ENCODE data around the gene MFSD11. TPM values are rescaled to one million over a fixed set of nuclear protein-coding genes. Genes with fewer than 3 reads are reported as not detected.
"Not testable (repeated sequence)": the region's sequence is repeated elsewhere in the genome, so short reads cannot be mapped to it uniquely, and the experiment has no call there.

The MFSD11 gene
- total RNA-seq, 2 experiments from 2014 or later, result 10.3 to 15.1 TPM

DNA sequence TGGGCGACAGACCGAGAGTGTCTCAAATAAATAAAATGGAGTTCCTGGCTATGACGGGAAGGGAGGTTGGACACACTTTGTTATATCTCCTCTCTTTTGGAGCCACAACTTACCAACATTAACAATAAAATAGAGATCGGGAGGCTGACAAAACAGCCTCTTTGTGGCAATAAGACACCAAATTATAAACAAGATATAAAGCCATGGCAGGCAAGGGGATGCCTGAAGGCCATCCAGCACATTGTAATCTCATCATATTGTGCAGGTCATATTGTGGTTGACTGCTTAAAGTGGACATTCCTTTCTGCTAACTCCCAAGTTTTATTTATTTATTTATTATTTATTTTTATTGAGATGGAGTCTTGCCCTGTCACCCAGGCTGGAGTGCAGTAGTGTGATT, 70.4 kb downstream of the MFSD11 start:
- Mint-ChIP-seq H3K9me3 (ENCODE audit: low read depth) (no peaks in the 10 kb centered on the region), H3K36me3 (ENCODE audit: low read depth) (no peaks in the 10 kb centered on the region), H3K4me1 (no peaks in the 10 kb centered on the region), H3K4me3 (no peak overlapping the region), H3K27me3 (no peaks in the 10 kb centered on the region), H3K27ac (no peak overlapping the region)
- POLR2A ChIA-PET, result no interaction called here
- CTCF ChIA-PET, result interaction anchor here (1.0 kb wide), 1 partner anchor 8 kb away, joined by 3 read pairs; no protein-coding TSS in a partner anchor
- ATAC-seq (no peak), DNase-seq (no peak)
- intact Hi-C loops (cut with DNase I, micrococcal nuclease), result no loop called here

DNA sequence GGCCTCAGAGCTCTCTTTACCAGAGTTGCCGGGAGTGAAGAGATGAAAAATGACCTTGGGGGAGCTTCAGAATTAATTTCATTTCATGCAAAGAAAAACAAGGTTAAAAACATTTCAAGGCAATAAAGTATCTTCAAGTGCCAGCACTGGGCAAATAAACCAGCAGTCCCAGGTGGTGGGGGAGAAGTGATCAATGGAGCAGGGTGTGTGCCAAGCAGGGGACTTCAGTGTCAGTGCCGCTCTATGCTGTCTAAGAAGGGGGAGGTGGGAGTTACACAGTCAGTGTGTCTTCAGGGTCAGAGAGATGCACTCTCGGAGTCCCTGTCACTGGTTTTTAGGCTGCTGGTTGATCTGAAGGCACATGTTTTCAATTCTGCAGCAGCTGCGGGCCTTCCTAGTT, 73.0 kb downstream of the MFSD11 start:
- CTCF ChIA-PET, result interaction anchor here (0.7 kb wide), 1 partner anchor 258 kb away, joined by 3 read pairs; no protein-coding TSS in a partner anchor
- ATAC-seq, result no peak
- intact Hi-C loops (cut with DNase I, micrococcal nuclease), result no loop called here
- POLR2A ChIA-PET, result interaction anchor here (0.6 kb wide), 1 partner anchor 158 kb away, joined by 3 read pairs; no protein-coding TSS in a partner anchor
- H3K27ac Mint-ChIP-seq, result no peak overlapping the region
- no peaks in the 10 kb centered on the region for H3K4me1 Mint-ChIP-seq
- no peak for DNase-seq
- no peaks in the 10 kb centered on the region for H3K36me3 Mint-ChIP-seq (ENCODE audit: low read depth)
- no peak overlapping the region for H3K4me3 Mint-ChIP-seq
- H3K9me3 Mint-ChIP-seq (ENCODE audit: low read depth), result no peaks in the 10 kb centered on the region
- H3K27me3 Mint-ChIP-seq, result no peaks in the 10 kb centered on the region

DNA sequence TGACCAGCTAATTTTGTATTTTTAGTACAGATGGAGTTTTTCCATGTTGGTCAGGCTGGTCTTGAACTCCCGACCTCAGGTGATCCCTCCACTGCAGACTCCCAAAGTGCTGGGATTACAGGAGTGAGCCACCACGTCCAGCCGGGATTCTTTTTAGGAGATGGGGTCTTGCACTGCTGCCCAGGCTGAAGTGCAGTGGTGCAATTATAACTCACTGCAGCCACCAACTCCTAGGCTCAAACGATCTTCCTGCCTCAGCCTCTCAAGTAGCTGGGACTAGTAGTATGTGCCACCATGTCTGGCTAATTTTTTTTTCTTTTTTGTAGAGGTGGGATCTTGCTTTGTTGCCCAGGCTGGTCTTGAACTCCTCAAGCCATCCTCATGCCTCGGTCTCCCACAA, 73.9 kb downstream of the MFSD11 start:
- Mint-ChIP-seq H3K4me1 (peaks cover 6% of the 10 kb centered on the region), H3K36me3 (ENCODE audit: low read depth) (no peaks in the 10 kb centered on the region), H3K9me3 (ENCODE audit: low read depth) (no peaks in the 10 kb centered on the region), H3K4me3 (no peak overlapping the region), H3K27me3 (no peaks in the 10 kb centered on the region), H3K27ac (no peak overlapping the region)
- DNase-seq (no peak), ATAC-seq (no peak)
- intact Hi-C loops (cut with DNase I, micrococcal nuclease), result no loop called here
- ChIA-PET POLR2A (interaction anchor here (0.6 to 0.7 kb wide), 2 partner anchors 33 to 157 kb away, joined by 3 to 4 read pairs; no protein-coding TSS in a partner anchor), CTCF (interaction anchor here (0.6 kb wide), 1 partner anchor 431 kb away, joined by 3 read pairs; no protein-coding TSS in a partner anchor)

DNA sequence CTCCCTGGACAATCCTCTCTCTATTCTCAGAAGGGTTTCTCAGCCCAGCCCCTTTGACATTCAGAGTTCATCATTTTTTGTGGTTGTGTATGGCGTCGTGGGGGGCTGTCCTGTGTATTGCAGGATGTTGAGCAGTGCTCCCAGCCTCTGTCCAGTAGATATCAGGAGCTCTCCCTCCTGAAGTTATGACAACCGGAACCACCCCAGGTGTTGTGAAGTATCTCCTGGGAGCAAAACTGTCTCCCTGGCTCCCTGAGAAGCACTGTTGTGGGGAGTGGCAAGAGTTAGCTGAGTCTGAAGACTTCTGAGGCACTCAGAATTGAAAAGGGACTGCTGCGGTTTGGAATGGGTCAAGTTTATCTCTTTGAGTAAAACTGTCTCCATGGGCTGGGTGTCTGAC, 74.3 kb downstream of the MFSD11 start:
- DNase-seq, result no peak
- ChIA-PET POLR2A (interaction anchor here (0.7 kb wide), 1 partner anchor 32 kb away, joined by 4 read pairs; no protein-coding TSS in a partner anchor), CTCF (no interaction called here)
- Mint-ChIP-seq H3K4me1 (peaks cover 7% of the 10 kb centered on the region), H3K27ac (no peak overlapping the region), H3K27me3 (no peaks in the 10 kb centered on the region), H3K9me3 (ENCODE audit: low read depth) (no peaks in the 10 kb centered on the region), H3K4me3 (no peak overlapping the region), H3K36me3 (ENCODE audit: low read depth) (no peaks in the 10 kb centered on the region)
- intact Hi-C loops (cut with DNase I, micrococcal nuclease), result no loop called here
- no peak for ATAC-seq

DNA sequence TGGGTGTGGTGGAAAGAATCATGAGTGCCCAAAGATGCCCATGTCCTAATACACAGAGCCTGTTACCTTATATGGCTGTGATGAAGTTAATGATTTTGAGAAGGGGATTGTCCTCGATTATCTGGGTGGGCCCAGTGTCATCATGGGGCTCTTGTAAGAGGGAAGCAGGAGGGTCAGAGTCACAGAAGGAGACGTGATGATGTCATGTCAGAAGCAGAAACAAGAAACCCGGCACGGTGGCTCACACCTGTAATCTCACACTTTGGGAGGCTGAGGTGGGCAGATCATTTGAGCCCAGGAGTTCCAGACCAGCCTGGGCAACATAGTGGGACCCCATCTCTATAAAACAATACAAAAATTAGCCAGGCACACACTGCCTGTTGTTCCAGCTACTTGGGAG, 75.0 kb downstream of the MFSD11 start:
- H3K36me3 Mint-ChIP-seq (ENCODE audit: low read depth), result no peaks in the 10 kb centered on the region
- H3K27me3 Mint-ChIP-seq, result no peaks in the 10 kb centered on the region
- no peak overlapping the region for H3K27ac Mint-ChIP-seq
- no peak overlapping the region for H3K4me3 Mint-ChIP-seq
- DNase-seq (no peak), ATAC-seq (no peak)
- no peaks in the 10 kb centered on the region for H3K9me3 Mint-ChIP-seq (ENCODE audit: low read depth)
- ChIA-PET CTCF (no interaction called here), POLR2A (no interaction called here)
- intact Hi-C loops (cut with DNase I, micrococcal nuclease), result no loop called here
- H3K4me1 Mint-ChIP-seq, result peaks cover 7% of the 10 kb centered on the region

DNA sequence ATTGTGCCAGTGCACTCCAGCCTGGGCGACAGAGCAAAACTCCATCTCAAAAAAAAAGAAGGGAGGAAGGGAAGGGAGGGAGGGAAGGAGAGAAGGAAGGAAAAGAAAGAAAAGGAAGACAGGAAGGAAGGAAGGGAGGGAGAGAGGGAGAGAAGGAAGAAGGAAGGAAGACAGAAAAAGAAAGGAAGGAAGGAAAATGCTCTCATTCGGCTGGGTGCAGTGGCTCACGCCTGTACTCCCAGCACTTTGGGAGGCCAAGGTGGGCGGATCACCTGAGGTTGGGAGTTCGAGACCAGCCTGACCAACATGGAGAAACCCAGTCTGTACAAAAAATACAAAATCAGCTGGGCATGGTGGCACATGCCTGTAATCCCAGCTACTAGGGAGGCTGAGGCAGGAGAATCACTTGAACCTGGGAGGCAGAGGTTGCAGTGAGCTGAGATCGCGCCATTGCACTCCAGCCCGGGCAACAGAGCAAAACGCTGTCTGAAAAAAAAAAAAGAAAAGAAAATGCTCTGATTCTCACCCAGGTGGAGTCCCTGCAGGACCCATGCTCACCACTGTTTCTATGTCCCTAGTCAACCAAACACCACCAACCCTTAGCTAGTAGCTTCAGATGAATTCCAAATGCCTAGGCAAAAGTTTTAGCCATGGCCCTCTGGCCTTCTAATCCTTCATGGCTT, 78.1 kb downstream of the MFSD11 start:
- not testable (repeated sequence) for H3K4me3 Mint-ChIP-seq; H3K27me3 Mint-ChIP-seq; H3K9me3 Mint-ChIP-seq (ENCODE audit: low read depth); H3K36me3 Mint-ChIP-seq (ENCODE audit: low read depth); DNase-seq; H3K4me1 Mint-ChIP-seq; H3K27ac Mint-ChIP-seq
- intact Hi-C loops (cut with DNase I, micrococcal nuclease), result loop anchor here in 1 of 2 experiments (5.0 kb wide), 1 partner anchor 241 kb away; no protein-coding TSS in a partner anchor
- ChIA-PET CTCF (interaction anchor here (0.6 to 1.5 kb wide), 6 partner anchors 8 to 271 kb away, joined by 3 to 4 read pairs (median 4); no protein-coding TSS in a partner anchor), POLR2A (interaction anchor here (0.6 kb wide), 1 partner anchor 454 kb away, joined by 4 read pairs; no protein-coding TSS in a partner anchor)
- peak; percentile 65 for ATAC-seq

DNA sequence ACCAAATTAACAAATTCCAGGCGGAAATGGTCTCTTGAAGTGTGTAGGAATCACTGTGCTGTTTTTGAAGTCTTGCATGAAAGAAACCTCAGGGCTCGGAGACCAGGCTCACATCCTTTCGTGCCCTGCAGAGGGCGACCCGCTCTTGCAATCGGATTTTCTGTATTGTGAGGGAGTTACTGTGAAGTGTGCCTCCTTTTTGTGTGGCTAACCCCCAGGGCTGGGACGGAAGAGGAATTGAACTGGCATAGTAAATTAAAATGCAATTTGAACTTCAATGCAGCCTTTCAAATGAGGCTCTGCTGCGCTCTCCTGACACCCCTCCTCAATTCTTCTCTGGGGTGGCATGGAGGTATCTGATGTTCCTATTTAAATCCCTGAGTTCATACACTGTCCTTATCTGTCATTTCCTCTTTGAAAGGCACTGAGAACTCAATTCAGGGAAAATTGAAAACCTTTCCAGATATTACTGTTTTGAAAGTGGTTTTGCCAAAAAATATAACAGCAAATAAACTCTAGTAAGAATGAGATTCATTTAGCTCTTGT, 78.7 kb downstream of the MFSD11 start:
- Mint-ChIP-seq H3K9me3 (ENCODE audit: low read depth) (no peaks in the 10 kb centered on the region), H3K36me3 (ENCODE audit: low read depth) (no peaks in the 10 kb centered on the region), H3K4me3 (no peak overlapping the region), H3K27ac (no peak overlapping the region), H3K27me3 (no peaks in the 10 kb centered on the region), H3K4me1 (peaks cover 7% of the 10 kb centered on the region)
- CTCF ChIA-PET, result interaction anchor here (0.6 to 1.5 kb wide), 7 partner anchors 8 to 271 kb away, joined by 3 to 4 read pairs (median 4); no protein-coding TSS in a partner anchor
- ATAC-seq (peak; percentile 97), DNase-seq (peak; percentile 77)
- POLR2A ChIA-PET, result interaction anchor here (0.6 kb wide), 2 partner anchors 79 to 453 kb away, joined by 3 to 4 read pairs; partner anchors contain the start of gene MFSD11
- intact Hi-C loops (cut with DNase I, micrococcal nuclease), result loop anchor here in 1 of 2 experiments (5.0 kb wide), 1 partner anchor 241 kb away; no protein-coding TSS in a partner anchor

DNA sequence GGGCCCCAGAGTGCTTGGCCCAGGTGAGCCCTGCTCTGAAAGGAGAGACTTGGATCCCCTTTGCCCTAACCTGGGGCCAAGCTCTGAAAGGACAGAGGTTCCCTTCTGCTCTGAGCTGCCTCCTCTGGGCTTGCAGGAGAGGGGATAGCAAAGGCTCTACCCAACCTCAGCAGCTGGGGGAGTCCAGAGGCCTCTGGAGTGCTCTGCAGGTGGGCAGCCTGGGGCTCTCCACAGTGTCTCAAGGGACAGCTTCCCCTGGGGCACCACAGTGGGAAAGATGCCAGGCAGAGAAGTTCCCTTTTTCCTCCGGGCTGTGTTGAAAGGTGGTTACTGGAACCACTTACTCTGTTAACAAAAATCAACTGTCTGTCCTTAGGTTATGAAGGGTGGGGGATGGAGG, 82.1 kb downstream of the MFSD11 start:
- no peaks in the 10 kb centered on the region for H3K9me3 Mint-ChIP-seq (ENCODE audit: low read depth)

DNA sequence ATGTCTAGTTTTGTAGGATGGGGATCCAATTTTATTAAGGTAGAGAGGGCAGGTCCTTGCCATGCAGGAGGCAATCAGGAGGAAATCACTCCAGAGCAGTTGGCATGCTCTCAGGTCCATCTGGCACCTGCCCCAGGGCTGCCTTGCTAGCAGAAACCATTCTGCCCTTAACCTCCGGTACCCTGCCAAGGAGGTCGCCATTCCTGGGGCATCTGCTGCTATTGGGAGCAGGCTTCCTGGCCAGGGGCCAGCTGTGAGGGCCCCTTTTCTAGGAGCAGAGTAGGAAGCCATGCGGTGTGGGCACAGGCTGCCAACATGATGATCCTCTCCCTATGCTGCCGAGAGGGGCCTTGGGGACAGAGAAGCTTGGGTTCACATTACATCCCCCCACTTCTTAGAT, 82.6 kb downstream of the MFSD11 start:
- CTCF ChIA-PET, result no interaction called here
- intact Hi-C loops (cut with DNase I, micrococcal nuclease), result no loop called here
- ATAC-seq (no peak), DNase-seq (no peak)
- H3K9me3 Mint-ChIP-seq (ENCODE audit: low read depth), result no peaks in the 10 kb centered on the region
- POLR2A ChIA-PET, result no interaction called here
- H3K27me3 Mint-ChIP-seq, result no peaks in the 10 kb centered on the region
- H3K27ac Mint-ChIP-seq, result no peak overlapping the region
- H3K4me1 Mint-ChIP-seq, result peaks cover 7% of the 10 kb centered on the region
- no peaks in the 10 kb centered on the region for H3K36me3 Mint-ChIP-seq (ENCODE audit: low read depth)
- no peak overlapping the region for H3K4me3 Mint-ChIP-seq

More for the DNA sequence above, 82.1 kb downstream of the MFSD11 start:
- DNase-seq, result no peak
- intact Hi-C loops (cut with DNase I, micrococcal nuclease), result no loop called here
- Mint-ChIP-seq H3K27me3 (no peaks in the 10 kb centered on the region), H3K27ac (no peak overlapping the region), H3K4me1 (peaks cover 7% of the 10 kb centered on the region), H3K36me3 (ENCODE audit: low read depth) (no peaks in the 10 kb centered on the region), H3K4me3 (no peak overlapping the region)
- POLR2A ChIA-PET, result no interaction called here
- CTCF ChIA-PET, result no interaction called here
- ATAC-seq, result no peak

DNA sequence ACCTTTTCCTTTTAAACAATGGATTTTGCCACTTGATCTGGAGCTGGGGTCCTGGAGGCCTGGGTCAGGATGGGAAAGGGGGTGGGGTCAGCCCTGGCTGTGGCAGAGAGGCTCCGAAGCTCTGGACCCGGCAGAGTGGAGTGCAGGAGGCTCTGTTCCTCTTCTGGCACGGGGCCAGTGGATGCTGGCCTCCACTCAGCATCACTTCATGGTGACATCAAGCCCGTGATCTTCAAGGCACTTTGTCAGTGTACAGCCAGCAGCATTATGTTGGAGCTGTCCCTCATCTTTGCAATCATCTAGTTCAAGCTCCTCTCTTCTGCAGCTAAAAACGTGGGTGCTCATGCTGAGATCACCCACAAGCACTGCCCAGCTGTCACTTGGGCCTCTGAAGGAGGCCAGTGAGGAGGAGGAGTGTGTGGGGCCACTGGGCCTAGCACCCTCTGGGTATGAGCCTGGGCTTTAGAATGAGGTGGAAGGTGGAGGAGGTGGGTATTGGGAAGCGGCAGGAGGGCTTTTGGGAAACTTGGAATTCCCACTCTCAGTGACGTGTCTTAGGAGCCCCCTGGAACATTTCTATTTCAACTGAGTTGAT, 84.4 kb downstream of the MFSD11 start:
- Mint-ChIP-seq H3K9me3 (ENCODE audit: low read depth) (no peaks in the 10 kb centered on the region), H3K4me3 (no peak overlapping the region), H3K27me3 (no peaks in the 10 kb centered on the region), H3K36me3 (ENCODE audit: low read depth) (no peaks in the 10 kb centered on the region), H3K4me1 (no peaks in the 10 kb centered on the region), H3K27ac (no peak overlapping the region)
- DNase-seq, result no peak
- CTCF ChIA-PET, result no interaction called here
- POLR2A ChIA-PET, result no interaction called here
- ATAC-seq, result no peak
- intact Hi-C loops (cut with DNase I, micrococcal nuclease), result no loop called here

DNA sequence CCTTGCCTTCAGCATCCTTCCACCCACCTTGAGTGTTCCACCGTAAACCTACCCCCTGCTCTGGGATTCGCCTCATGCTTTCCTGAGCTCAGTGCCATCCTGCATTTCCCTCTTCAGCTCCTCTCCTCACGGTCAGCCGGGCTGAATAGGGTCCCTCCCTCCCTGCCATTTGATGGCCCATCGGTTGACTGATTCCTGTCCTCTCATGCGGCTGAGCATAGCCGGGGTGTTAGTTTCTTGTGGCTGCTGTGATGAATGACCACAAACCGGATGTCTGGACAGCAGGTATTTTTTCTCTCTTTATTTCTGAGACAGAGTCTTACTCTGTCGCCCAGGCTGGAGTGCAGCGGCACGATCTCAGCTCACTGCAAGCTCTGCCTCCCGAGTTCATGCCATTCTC, 86.2 kb downstream of the MFSD11 start:
- Mint-ChIP-seq H3K9me3 (ENCODE audit: low read depth) (no peaks in the 10 kb centered on the region), H3K4me3 (no peak overlapping the region), H3K36me3 (ENCODE audit: low read depth) (no peaks in the 10 kb centered on the region), H3K4me1 (no peaks in the 10 kb centered on the region), H3K27ac (no peak overlapping the region), H3K27me3 (no peaks in the 10 kb centered on the region)
- POLR2A ChIA-PET, result interaction anchor here (0.6 kb wide), 1 partner anchor 284 kb away, joined by 4 read pairs; no protein-coding TSS in a partner anchor
- ATAC-seq (no peak), DNase-seq (no peak)
- intact Hi-C loops (cut with DNase I, micrococcal nuclease), result no loop called here
- CTCF ChIA-PET, result interaction anchor here (1.1 kb wide), 1 partner anchor 8 kb away, joined by 4 read pairs; no protein-coding TSS in a partner anchor
